ENCODE data around the gene ADGRD1.

- TF ChIP-seq POLR2A (IDR thresholded peaks at IDR 0.05) (no peak), POLR2AphosphoS5 (IDR thresholded peaks at IDR 0.05) (no peak)
These were observed 71.5 kb downstream of the ADGRD1 start for GRCh38 chr12:131025234-131025633.
